Keratinocyte (primary cell): ENCODE results near the gene RASGRF2.

ENCODE experiments used
- EZH2 ChIP-seq: IDR thresholded peaks from one replicate; pipeline ENCODE4 v1.6.1; 2012; ENCODE audit warnings: inconsistent platforms, mild to moderate bottlenecking, low read length, moderate library complexity
- TF ChIP-seq, protein P1 (sequence below), 3 experiments: IDR thresholded peaks in 1 of 3; conservative IDR thresholded peaks in 1 of 3; optimal IDR thresholded peaks in 1 of 3; 2 replicates in 2 of 3; 3 replicates in 1 of 3; pipeline versions ENCODE3 to v1.5.1; 2011; ENCODE audit warnings: low read length in 3 of 3, mild to moderate bottlenecking in 3 of 3, moderate library complexity in 2 of 3, control low read depth in 1 of 3, inconsistent platforms in 1 of 3; ENCODE audit not compliant: insufficient read depth in 2 of 3; ENCODE audit errors: extremely low read depth in 1 of 3

DNA sequence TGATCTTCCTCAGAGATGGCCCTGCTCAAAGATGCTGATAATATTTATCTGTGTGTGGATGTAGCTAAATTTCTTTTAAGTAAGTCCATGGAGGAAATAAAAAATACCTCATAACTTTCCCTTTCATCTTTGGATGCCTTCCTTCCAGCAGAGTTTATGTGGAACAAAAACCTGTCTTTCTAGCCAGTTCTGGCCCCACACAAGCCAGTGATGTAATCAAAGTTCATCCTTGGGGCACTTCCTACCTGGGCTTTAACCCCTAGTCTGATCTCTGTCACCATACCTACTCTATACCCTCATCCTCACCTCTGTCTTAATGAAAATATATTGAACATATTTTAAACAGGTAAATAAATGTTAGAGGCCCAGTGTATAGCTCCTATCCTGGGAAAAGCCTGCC is 39.8 kb upstream of the RASGRF2 start:
- TF ChIP-seq, protein P1, sequence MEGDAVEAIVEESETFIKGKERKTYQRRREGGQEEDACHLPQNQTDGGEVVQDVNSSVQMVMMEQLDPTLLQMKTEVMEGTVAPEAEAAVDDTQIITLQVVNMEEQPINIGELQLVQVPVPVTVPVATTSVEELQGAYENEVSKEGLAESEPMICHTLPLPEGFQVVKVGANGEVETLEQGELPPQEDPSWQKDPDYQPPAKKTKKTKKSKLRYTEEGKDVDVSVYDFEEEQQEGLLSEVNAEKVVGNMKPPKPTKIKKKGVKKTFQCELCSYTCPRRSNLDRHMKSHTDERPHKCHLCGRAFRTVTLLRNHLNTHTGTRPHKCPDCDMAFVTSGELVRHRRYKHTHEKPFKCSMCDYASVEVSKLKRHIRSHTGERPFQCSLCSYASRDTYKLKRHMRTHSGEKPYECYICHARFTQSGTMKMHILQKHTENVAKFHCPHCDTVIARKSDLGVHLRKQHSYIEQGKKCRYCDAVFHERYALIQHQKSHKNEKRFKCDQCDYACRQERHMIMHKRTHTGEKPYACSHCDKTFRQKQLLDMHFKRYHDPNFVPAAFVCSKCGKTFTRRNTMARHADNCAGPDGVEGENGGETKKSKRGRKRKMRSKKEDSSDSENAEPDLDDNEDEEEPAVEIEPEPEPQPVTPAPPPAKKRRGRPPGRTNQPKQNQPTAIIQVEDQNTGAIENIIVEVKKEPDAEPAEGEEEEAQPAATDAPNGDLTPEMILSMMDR (optimal IDR thresholded peaks at IDR 0.05 in 1 of 3, IDR thresholded peaks at IDR 0.05 in 1 of 3, conservative IDR thresholded peaks at IDR 0.05 in 1 of 3; ENCODE audit: extremely low read depth in 1 of 3, insufficient read depth in 2 of 3, low read length in 3 of 3), result no peak
- no peak for TF ChIP-seq EZH2
